HepG2 (cell line): ENCODE results near the gene AUH. TPM values are rescaled to one million over a fixed set of nuclear protein-coding genes. Genes with fewer than 3 reads are reported as not detected.
A peak's percentile ranks its signal among the peaks of the same experiment; 100 is the strongest.

Experiments
- AGO2 ChIP-seq: fragments of 200-400 bp; formaldehyde crosslinking; optimal IDR thresholded peaks from 2 replicates; pipeline ENCODE3; 2017; ENCODE audit warnings: mild to moderate bottlenecking, low read depth, low read length, moderate library complexity
- ARNT ChIP-seq: fragments of 450-650 bp; IDR thresholded peaks from 2 replicates; pipeline ENCODE4 v1.6.1; 2017
- BHLHE40 ChIP-seq: IDR thresholded peaks from 2 replicates; pipeline ENCODE4 v1.6.1; 2011; ENCODE audit warnings: low read length, improper control_type of control experiment
- DR1 ChIP-seq: sonication (generic); formaldehyde crosslinking; IDR thresholded peaks from 2 replicates; pipeline ENCODE4 v1.8.0; 2021; ENCODE audit warnings: mild to moderate bottlenecking, missing genetic modification reagents, inconsistent platforms
- GABPB1 ChIP-seq: IDR thresholded peaks from 2 replicates; pipeline ENCODE4 v1.6.1; 2016; ENCODE audit warnings: mild to moderate bottlenecking, missing genetic modification reagents, moderate library complexity, missing compliant biosample characterization
- ISL2 ChIP-seq: sonication (generic); formaldehyde crosslinking; IDR thresholded peaks from 2 replicates; pipeline ENCODE4 v1.5.0; 2020; ENCODE audit warnings: missing genetic modification reagents
- KAT8 ChIP-seq: IDR thresholded peaks from 2 replicates; pipeline ENCODE4 v1.6.1; 2016; ENCODE audit warnings: missing genetic modification reagents, missing compliant biosample characterization
- KDM5A ChIP-seq: fragments of 200-600 bp; sonication (generic); IDR thresholded peaks from 2 replicates; pipeline ENCODE4 v1.7.0; 2018; ENCODE audit warnings: antibody characterized with exemption, mild to moderate bottlenecking, low read length, borderline replicate concordance
- KDM5B ChIP-seq: sonication (generic); formaldehyde crosslinking; IDR thresholded peaks from 2 replicates; pipeline ENCODE4 v1.4.0; 2020; ENCODE audit warnings: missing genetic modification reagents, mild to moderate bottlenecking, borderline replicate concordance
- NFYC ChIP-seq: IDR thresholded peaks from 2 replicates; pipeline ENCODE4 v1.6.1; 2016; ENCODE audit warnings: missing genetic modification reagents, missing compliant biosample characterization
- NR2F6 ChIP-seq, 2 experiments: IDR thresholded peaks; 2 replicates each; pipeline ENCODE4 v1.6.1; 2016; ENCODE audit warnings: antibody characterized with exemption in 1 of 2, mild to moderate bottlenecking in 1 of 2
- NRL ChIP-seq: sonication (generic); formaldehyde crosslinking; IDR thresholded peaks from 2 replicates; pipeline ENCODE4 v1.5.0; 2020; ENCODE audit warnings: missing genetic modification reagents, mild to moderate bottlenecking, moderate library complexity, borderline replicate concordance
- TBL1XR1 ChIP-seq: fragments of 150-350 bp; IDR thresholded peaks from 2 replicates; pipeline ENCODE4 v1.6.1; 2014; ENCODE audit warnings: borderline replicate concordance, low read length; ENCODE audit not compliant: partially characterized antibody
- TBX3 ChIP-seq: fragments of 450-650 bp; IDR thresholded peaks from 2 replicates; pipeline ENCODE4 v1.6.1; 2017; ENCODE audit warnings: antibody characterized with exemption, mild to moderate bottlenecking, inconsistent platforms, borderline replicate concordance
- TOPORS ChIP-seq: sonication (generic); formaldehyde crosslinking; IDR thresholded peaks from 2 replicates; pipeline ENCODE4 v1.8.0; 2023; ENCODE audit warnings: mild to moderate bottlenecking, missing genetic modification reagents
- ZNF205 ChIP-seq: IDR thresholded peaks from 2 replicates; pipeline ENCODE4 v1.6.1; 2018; ENCODE audit warnings: missing biosample characterization, missing genetic modification reagents
- ZNF317 ChIP-seq: sonication (generic); formaldehyde crosslinking; IDR thresholded peaks from 2 replicates; pipeline ENCODE4 v1.5.0; 2020; ENCODE audit warnings: mild to moderate bottlenecking, missing genetic modification reagents
- ZNF354B ChIP-seq: sonication (generic); formaldehyde crosslinking; IDR thresholded peaks from 2 replicates; pipeline ENCODE4 v1.8.0; 2022; ENCODE audit warnings: mild to moderate bottlenecking, missing genetic modification reagents
- polyA plus RNA-seq, 8 experiments: library from polyadenylated mRNA; depleted of rRNA in 3 of 8; stranded (reverse) in 7 of 8; unstranded in 1 of 8; fragments of >200 nt; fragmentation: Illumina TruSeq in 4 of 8; extraction: Trizol in 4 of 8; gene quantifications; 2 replicates each; pipeline versions ENCODE4 v1.2.1 to v1.2.3, GENCODE V29; 2011 to 2016; ENCODE audit warnings: low read depth in 4 of 8, missing spikeins in 1 of 8, mixed read lengths in 1 of 8; ENCODE audit not compliant: insufficient read depth in 1 of 8
- total RNA-seq, 5 experiments: library from RNA; depleted of rRNA; stranded (reverse); fragments of >200 nt; fragmentation: Illumina TruSeq; extraction: Trizol; gene quantifications; 2 replicates each; pipeline ENCODE4 v1.2.3, GENCODE V29; 2016; ENCODE audit warnings: low read depth in 1 of 5
- TF ChIP-seq, protein P1 (sequence below): sonication (generic); formaldehyde crosslinking; IDR thresholded peaks from 2 replicates; pipeline ENCODE4 v1.4.0; 2020; ENCODE audit warnings: mild to moderate bottlenecking, missing genetic modification reagents
- TF ChIP-seq, protein P2 (sequence below): IDR thresholded peaks from 2 replicates; pipeline ENCODE4 v1.6.1; 2016; ENCODE audit warnings: low read depth, control low read depth
- TF ChIP-seq, protein P3 (sequence below): sonication (generic); formaldehyde crosslinking; IDR thresholded peaks from 2 replicates; pipeline ENCODE4 v1.5.1; 2020; ENCODE audit warnings: mild to moderate bottlenecking, missing genetic modification reagents
- TF ChIP-seq, protein P4 (sequence below): sonication (generic); formaldehyde crosslinking; IDR thresholded peaks from 2 replicates; pipeline ENCODE4 v1.8.1; 2023; ENCODE audit warnings: mild to moderate bottlenecking, missing genetic modification reagents

The AUH gene
- total and polyA plus RNA-seq, 2 of the 13 experiments (the other 11 are each of a cell fraction or from before 2014, with no cell fraction given): 25.8 to 31.9 TPM

DNA sequence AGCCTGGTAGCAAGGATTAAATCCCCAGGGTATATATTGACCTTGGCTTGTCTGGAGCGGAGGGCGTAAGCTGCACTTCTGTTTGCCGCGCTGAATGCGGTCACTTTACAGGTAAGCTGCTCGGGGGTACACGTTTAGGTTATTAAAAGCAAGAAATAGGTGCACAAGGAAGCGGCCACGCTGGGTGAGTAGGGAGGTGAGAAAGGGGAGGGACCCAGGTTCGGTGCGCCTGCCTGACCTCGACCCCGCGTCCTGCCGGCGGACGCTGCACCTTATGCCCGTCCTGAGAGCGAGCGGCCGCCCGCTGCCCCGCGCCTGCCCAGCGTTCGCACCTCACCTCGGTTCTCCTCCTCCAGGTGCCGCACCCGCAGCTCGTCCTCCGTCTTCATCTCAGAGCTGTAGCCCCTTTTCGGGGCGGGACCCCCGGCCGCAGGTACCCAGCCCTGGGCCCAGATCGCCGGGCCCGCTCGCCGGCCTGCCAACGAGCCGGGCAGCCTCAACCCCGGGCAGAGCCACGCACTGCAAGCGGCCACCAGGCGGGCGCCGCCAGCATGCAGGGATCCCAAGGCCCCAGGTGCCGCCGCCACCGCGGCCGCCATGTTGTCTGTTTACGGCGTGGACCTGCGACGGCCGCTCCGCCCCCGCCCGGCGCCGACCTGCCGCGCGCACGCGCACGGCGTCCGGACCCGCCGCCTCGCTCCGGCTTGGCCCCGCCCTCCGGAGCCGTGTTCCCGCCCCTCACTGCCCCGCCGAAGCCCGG lies at the start of gene AUH (continued):
- TF ChIP-seq KAT8 (CRISPR knock-in tag) (no peak; the same call in 1 of the 2 replicates), KDM5B (CRISPR knock-in tag) (peak; percentile 79), NR2F6 (IDR thresholded peaks at IDR 0.05) (no peak), NR2F6 (CRISPR knock-in tag; IDR thresholded peaks at IDR 0.05) (peak; percentile 55), TOPORS (0 out of 2 replicates have a peak, but pooled peaks have one; percentile 53), TBX3 (peak; percentile 19; the same call in 1 of the 2 replicates), TBL1XR1 (no peak), KDM5A (peak; percentile 64), BHLHE40 (no peak), NRL (peak; percentile 57; the same call in 1 of the 2 replicates), DR1 (CRISPR knock-in tag) (peak; percentile 20; the same call in 1 of the 2 replicates), ZNF317 (CRISPR knock-in tag) (no peak), ISL2 (CRISPR knock-in tag) (no peak; the same call in none of the 2 replicates), AGO2 (peak; percentile 85), ZNF205 (CRISPR knock-in tag) (no peak), ARNT (no peak), ZNF354B (CRISPR knock-in tag) (0 out of 2 replicates have a peak, but pooled peaks have one; percentile 65), NFYC (CRISPR knock-in tag) (no peak), GABPB1 (CRISPR knock-in tag) (peak; percentile 66; the same call in 1 of the 2 replicates)
- TF ChIP-seq, protein P1, sequence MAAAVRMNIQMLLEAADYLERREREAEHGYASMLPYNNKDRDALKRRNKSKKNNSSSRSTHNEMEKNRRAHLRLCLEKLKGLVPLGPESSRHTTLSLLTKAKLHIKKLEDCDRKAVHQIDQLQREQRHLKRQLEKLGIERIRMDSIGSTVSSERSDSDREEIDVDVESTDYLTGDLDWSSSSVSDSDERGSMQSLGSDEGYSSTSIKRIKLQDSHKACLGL (CRISPR knock-in tag): peak; percentile 71; the same call in 1 of the 2 replicates
- TF ChIP-seq, protein P2, sequence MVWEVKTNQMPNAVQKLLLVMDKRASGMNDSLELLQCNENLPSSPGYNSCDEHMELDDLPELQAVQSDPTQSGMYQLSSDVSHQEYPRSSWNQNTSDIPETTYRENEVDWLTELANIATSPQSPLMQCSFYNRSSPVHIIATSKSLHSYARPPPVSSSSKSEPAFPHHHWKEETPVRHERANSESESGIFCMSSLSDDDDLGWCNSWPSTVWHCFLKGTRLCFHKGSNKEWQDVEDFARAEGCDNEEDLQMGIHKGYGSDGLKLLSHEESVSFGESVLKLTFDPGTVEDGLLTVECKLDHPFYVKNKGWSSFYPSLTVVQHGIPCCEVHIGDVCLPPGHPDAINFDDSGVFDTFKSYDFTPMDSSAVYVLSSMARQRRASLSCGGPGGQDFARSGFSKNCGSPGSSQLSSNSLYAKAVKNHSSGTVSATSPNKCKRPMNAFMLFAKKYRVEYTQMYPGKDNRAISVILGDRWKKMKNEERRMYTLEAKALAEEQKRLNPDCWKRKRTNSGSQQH (CRISPR knock-in tag): 0 out of 2 replicates have a peak, but pooled peaks have one; percentile 49
- TF ChIP-seq, protein P3, sequence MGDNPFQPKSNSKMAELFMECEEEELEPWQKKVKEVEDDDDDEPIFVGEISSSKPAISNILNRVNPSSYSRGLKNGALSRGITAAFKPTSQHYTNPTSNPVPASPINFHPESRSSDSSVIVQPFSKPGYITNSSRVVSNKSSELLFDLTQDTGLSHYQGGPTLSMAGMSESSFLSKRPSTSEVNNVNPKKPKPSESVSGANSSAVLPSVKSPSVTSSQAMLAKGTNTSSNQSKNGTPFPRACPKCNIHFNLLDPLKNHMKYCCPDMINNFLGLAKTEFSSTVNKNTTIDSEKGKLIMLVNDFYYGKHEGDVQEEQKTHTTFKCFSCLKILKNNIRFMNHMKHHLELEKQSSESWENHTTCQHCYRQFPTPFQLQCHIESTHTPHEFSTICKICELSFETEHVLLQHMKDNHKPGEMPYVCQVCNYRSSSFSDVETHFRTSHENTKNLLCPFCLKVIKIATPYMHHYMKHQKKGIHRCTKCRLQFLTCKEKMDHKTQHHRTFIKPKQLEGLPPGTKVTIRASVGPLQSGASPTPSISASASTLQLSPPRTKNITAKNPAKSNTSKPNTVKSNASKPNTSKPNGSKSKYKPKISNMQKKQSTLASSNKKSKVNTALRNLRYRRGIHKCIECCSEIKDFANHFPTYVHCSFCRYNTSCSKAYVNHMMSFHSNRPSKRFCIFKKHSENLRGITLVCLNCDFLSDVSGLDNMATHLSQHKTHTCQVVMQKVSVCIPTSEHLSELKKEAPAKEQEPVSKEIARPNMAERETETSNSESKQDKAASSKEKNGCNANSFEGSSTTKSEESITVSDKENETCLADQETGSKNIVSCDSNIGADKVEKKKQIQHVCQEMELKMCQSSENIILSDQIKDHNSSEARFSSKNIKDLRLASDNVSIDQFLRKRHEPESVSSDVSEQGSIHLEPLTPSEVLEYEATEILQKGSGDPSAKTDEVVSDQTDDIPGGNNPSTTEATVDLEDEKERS (CRISPR knock-in tag): no peak
- TF ChIP-seq, protein P4, sequence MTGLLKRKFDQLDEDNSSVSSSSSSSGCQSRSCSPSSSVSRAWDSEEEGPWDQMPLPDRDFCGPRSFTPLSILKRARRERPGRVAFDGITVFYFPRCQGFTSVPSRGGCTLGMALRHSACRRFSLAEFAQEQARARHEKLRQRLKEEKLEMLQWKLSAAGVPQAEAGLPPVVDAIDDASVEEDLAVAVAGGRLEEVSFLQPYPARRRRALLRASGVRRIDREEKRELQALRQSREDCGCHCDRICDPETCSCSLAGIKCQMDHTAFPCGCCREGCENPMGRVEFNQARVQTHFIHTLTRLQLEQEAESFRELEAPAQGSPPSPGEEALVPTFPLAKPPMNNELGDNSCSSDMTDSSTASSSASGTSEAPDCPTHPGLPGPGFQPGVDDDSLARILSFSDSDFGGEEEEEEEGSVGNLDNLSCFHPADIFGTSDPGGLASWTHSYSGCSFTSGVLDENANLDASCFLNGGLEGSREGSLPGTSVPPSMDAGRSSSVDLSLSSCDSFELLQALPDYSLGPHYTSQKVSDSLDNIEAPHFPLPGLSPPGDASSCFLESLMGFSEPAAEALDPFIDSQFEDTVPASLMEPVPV: peak; percentile 52; the same call in 1 of the 2 replicates
